NCI-H526 (cell line): ENCODE data around the gene CD244.
"Not testable (repeated sequence)": the region's sequence is repeated elsewhere in the genome, so short reads cannot be mapped to it uniquely, and the experiment has no call there.

Experiments
- DNase-seq, 2 experiments: peaks; one replicate each; lab custom pipeline; 2025; lab: John Stamatoyannopoulos, UW

The CD244 gene

GRCh38 chr1:160862203-160863060 lies at the start of gene CD244:
Gene CD244, minus strand, starts transcription at chr1:160862887. Its CDS starts 210 bp downstream, at chr1:160862677.
- no peak for DNase-seq

- no peak for DNase-seq
Measured at GRCh38 chr1:160911925-160912324, 49.2 kb upstream of the CD244 start.

GRCh38 chr1:160911441-160911840 lies 48.8 kb upstream of the CD244 start:
- no peak for DNase-seq

- no peak for DNase-seq
Measured at GRCh38 chr1:160910170-160910750, 47.6 kb upstream of the CD244 start.

GRCh38 chr1:160907976-160908375 lies 45.3 kb upstream of the CD244 start:
- DNase-seq = no peak

- no peak for DNase-seq
Measured at GRCh38 chr1:160905617-160905989, 42.9 kb upstream of the CD244 start.

GRCh38 chr1:160904783-160905616 lies 42.3 kb upstream of the CD244 start:
- no peak for DNase-seq

GRCh38 chr1:160902251-160902650 lies 39.6 kb upstream of the CD244 start:
- not testable (repeated sequence) for DNase-seq

- DNase-seq = no peak
Measured at GRCh38 chr1:160901768-160902167, 39.1 kb upstream of the CD244 start.

- not testable (repeated sequence) for DNase-seq
Measured at GRCh38 chr1:160900683-160901082, 38.0 kb upstream of the CD244 start.

GRCh38 chr1:160894368-160895135 lies 31.9 kb upstream of the CD244 start:
- DNase-seq = not testable (repeated sequence)

GRCh38 chr1:160891474-160891873 lies 28.8 kb upstream of the CD244 start:
- DNase-seq = no peak

GRCh38 chr1:160888926-160889325 lies 26.2 kb upstream of the CD244 start:
- DNase-seq = no peak

GRCh38 chr1:160887071-160887470 lies 24.4 kb upstream of the CD244 start:
- DNase-seq = no peak

- no peak for DNase-seq
Measured at GRCh38 chr1:160885042-160885441, 22.4 kb upstream of the CD244 start, which contains the start of gene ITLN1. Gene ITLN1, minus strand, starts transcription at chr1:160885180. Its CDS starts 303 bp downstream, at chr1:160884877.

- peak; percentile 22 to 47 for DNase-seq
Measured at GRCh38 chr1:160884579-160884978, 21.9 kb upstream of the CD244 start.

GRCh38 chr1:160883581-160884513 lies 21.2 kb upstream of the CD244 start:
- no peak for DNase-seq

- no peak for DNase-seq
Measured at GRCh38 chr1:160882582-160882981, 19.9 kb upstream of the CD244 start.

GRCh38 chr1:160881264-160881663 lies 18.6 kb upstream of the CD244 start:
- DNase-seq = not testable (repeated sequence)

- no peak for DNase-seq
Measured at GRCh38 chr1:160880216-160880615, 17.5 kb upstream of the CD244 start.

- no peak for DNase-seq
Measured at GRCh38 chr1:160879056-160879455, 16.4 kb upstream of the CD244 start.
